Right cardiac atrium (tissue), 5 donors: ENCODE measurements around the gene SNX9. TPM values are rescaled to one million over a fixed set of nuclear protein-coding genes. Genes with fewer than 3 reads are reported as not detected.

Experiments used
- ATAC-seq, 2 donors: fragments of 200-7000 bp; cut with Tn5 transposase; one replicate each; pipeline versions ENCODE4 v1.8.0 to v1.9.1; 2020; ENCODE audit warnings: moderate library complexity in 2 of 2, mild to moderate bottlenecking in 1 of 2
- DNase-seq, 3 donors: peaks; one replicate each; pipeline ENCODE4 v3.0.0-alpha.2; 2020
- H3K27ac ChIP-seq: one replicate; pipeline ENCODE4 v1.5.1; 2013; ENCODE audit warnings: mild to moderate bottlenecking, low read length, control low read depth, moderate library complexity
- H3K27me3 ChIP-seq: one replicate; pipeline ENCODE4 v1.6.1; 2013; ENCODE audit not compliant: control insufficient read depth, insufficient read depth
- H3K4me1 ChIP-seq: one replicate; pipeline ENCODE4 v1.6.1; 2013; ENCODE audit warnings: low read length; ENCODE audit not compliant: control insufficient read depth, insufficient read depth
- H3K4me3 ChIP-seq: one replicate; pipeline ENCODE4 v1.5.1; 2013; ENCODE audit warnings: low read length, control low read depth
- H3K9me3 ChIP-seq: one replicate; pipeline ENCODE4 v1.6.1; 2013; ENCODE audit warnings: low read length; ENCODE audit not compliant: control insufficient read depth
- WGBS: extraction: QIAGEN DNeasy Blood & Tissue Kit; methylation state at CpG from one replicate; pipeline ENCODE4 v1.1.7; 2013; 5-methylcytosine and 5-hydroxymethylcytosine counted together
- intact Hi-C, 4 donors: fragments of 100-400 bp; cut with DNase I; formaldehyde crosslinking; loops; one replicate each; pipeline versions ENCODE4 v1.11.0 to v1.14.0; 2022 to 2023
- long read RNA-seq, 4 donors: library from polyadenylated mRNA; unstranded; transcript quantifications; one replicate each; pipeline ENCODE4 v2.0.0, GENCODE V29; 2020 to 2021
- polyA plus RNA-seq: library from polyadenylated mRNA; stranded (reverse); fragments of 200-250 nt; gene quantifications from one replicate; pipeline ENCODE4 v1.2.3, GENCODE V29; 2013
- total RNA-seq, 4 donors: library from RNA; stranded (reverse); fragmentation: NEBNext Ultra II Directional; extraction: Animal tissue kit (Norgen Biotek cat#: 25700); gene quantifications; one replicate each; pipeline ENCODE4 v1.2.1, GENCODE V29; 2021
- donor health status: healthy with polysubstance abuse.
- donor health status: DM: no; HTN: yes; CAD: no.
- donor health status: DM: no; HTN: no; CAD: no.
- donor health status: DM: no; HTN: yes; CAD: no; lungs with severe emphysema.
- donor health status: DM: yes; HTN: yes; CAD: no.

The SNX9 gene
- 10 to 100 TPM; 33.0 to 41.9 (median 38.7) TPM for total RNA-seq
- polyA plus RNA-seq = 24.1 TPM
- long read RNA-seq, donor 1, full-length matches to known transcripts = 120 of 170 reads
- long read RNA-seq, donor 1, partial matches to known transcripts = 17 of 170 reads
- long read RNA-seq, donor 1, other reads (novel, unspliced or antisense) = 33 of 170 reads
- long read RNA-seq, donor 2, full-length matches to known transcripts = 41 of 55 reads
- long read RNA-seq, donor 2, partial matches to known transcripts = 3 of 55 reads
- long read RNA-seq, donor 2, other reads (novel, unspliced or antisense) = 11 of 55 reads
- long read RNA-seq, donor 3, full-length matches to known transcripts = 46 of 78 reads
- long read RNA-seq, donor 3, partial matches to known transcripts = 18 of 78 reads
- long read RNA-seq, donor 3, other reads (novel, unspliced or antisense) = 14 of 78 reads
- long read RNA-seq, donor 4, full-length matches to known transcripts = 31 of 42 reads
- long read RNA-seq, donor 4, partial matches to known transcripts = 3 of 42 reads
- long read RNA-seq, donor 4, other reads (novel, unspliced or antisense) = 8 of 42 reads

DNA sequence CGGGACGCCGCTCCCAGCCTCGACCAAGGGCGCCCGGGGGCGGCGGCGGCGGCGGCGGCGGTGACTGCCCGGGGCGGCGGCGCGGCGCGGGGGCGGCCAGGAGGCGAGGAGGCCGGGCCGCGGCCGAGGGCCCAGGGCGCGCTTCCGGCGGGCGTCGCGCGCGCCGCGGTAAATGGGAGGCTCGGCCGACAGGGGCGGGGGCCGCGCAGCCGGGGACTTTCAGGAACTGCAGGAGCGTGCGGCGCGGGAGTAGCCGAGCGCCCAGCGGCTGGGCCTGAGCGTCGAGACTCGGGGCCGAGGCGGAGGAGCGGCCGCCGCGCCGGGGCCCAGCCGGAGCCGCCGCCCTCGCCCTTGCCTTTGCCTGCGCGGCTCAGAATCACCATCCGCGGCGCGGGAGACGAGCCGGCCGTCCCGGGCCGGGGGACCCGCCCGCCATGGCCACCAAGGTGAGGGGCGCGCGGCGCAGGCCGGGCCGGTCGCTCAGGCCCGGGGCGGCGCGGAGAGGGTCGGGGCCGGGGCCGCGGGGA, at the start of gene SNX9:
TSS of gene SNX9 (plus strand) at position 246 of the 527 bp plus-strand sequence. CDS start at position 435, 189 bp downstream.
- DNase-seq (peak; percentile 84 to 92 (median 92)), ATAC-seq (peak; percentile 93 to 95)
- intact Hi-C loops = no loop called here
- H3K4me3 ChIP-seq = peak within 1 kb of the TSS; percentile 90
- no peaks in the 10 kb centered on the region for H3K9me3 ChIP-seq
- no peaks in the 10 kb centered on the region for H3K4me1 ChIP-seq
- H3K27ac ChIP-seq = peak within 1 kb of the TSS; percentile 91
- WGBS = under 1% methylated on average over 92 of the region's 92 CpGs
- H3K27me3 ChIP-seq = no peaks in the 10 kb centered on the region

DNA sequence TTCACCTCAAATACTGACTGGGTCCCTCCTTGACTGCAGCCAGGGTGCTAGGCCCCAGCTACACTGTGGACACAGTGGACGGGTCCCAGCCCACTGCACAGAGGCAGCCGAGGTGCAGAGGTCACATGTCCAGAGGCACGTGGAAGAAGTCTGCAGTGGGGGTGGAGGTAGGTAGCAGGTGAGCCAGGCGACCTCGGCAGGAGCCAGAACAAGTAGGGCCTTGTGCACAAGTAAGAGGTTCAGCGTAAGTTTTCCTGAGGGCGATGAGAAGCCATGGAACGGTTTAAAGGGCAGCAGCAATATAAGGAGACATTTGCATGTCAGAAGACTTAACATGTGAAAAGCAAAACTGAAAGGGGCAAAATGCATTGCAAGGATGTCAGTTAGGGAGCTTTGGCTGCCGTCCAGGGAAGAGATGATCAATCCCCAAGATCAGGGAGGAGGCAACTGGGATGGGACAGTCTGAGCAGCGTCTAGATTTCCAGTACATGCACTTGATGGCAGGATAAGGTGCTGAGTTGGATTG, 49.7 kb upstream of the SNX9 start:
- WGBS = 75% methylated on average over 10 of the region's 10 CpGs
- H3K9me3 ChIP-seq = no peaks in the 10 kb centered on the region
- no peak for ATAC-seq

DNA sequence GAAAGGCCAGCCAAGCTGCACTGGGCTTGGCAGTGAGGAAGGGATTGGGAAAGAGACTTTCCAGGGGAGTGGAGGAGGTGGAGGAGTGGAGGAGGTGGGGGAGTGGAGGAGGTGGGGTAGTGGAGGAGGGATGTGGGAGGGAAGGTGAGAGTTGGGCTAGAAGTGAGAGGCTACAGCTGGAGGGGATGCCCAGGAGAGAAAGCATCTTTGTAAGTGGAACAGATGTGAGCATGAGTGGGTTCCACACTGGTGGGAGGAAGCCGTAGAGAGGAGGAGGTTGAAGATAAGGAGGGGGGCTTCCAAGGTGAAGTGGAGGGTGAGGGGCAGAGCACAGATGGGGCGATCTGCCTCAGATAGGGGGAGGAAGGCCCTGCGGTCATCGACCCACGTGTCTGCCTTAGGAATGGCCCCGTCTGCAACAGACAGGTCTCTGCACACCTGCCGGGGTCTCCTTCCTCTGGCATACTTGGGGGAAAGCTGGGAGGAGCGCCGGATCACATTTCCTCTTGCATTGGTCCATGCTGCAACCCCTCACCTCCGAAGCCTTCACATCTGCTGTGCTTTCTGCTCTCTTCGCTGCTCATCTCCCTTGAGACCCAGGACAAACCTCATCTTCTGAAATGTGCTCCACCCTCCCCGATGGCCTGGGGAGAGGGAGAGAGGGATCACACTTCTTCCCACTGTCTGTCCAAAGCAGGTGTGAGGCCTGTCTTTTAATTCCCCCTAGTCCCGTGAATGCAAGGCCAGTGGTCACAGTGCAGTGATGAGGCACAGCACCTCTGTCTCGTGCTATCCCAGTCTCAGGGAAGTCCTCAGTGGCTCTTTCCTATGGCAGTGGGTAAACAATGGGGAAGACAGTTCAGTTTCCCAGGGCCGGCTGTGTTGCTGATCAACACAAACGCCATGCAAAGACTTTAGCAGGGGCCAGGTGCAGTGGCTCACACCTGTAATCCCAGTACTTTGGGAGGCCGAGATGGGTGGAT, 48.6 kb upstream of the SNX9 start:
- Histone ChIP-seq H3K27ac (no peak overlapping the region), H3K27me3 (no peaks in the 10 kb centered on the region), H3K4me1 (no peaks in the 10 kb centered on the region), H3K4me3 (no peak overlapping the region), H3K9me3 (no peaks in the 10 kb centered on the region)
- ATAC-seq = peak; percentile 89 to 91
- no peak for DNase-seq
- WGBS = 75% methylated on average over 17 of the region's 17 CpGs
- intact Hi-C loops = no loop called here

More for the DNA sequence above, 49.7 kb upstream of the SNX9 start:
- no peaks in the 10 kb centered on the region for H3K27me3 ChIP-seq
- H3K4me1 ChIP-seq = no peaks in the 10 kb centered on the region
- DNase-seq = no peak
- no peak overlapping the region for H3K4me3 ChIP-seq
- intact Hi-C loops = no loop called here
- H3K27ac ChIP-seq = no peak overlapping the region

- DNase-seq (no peak), ATAC-seq (no peak)
- WGBS = 71% methylated on average over 3 of the region's 3 CpGs
- intact Hi-C loops = no loop called here
- Histone ChIP-seq H3K27ac (no peak overlapping the region), H3K4me3 (no peak overlapping the region), H3K4me1 (no peaks in the 10 kb centered on the region), H3K9me3 (no peaks in the 10 kb centered on the region), H3K27me3 (no peaks in the 10 kb centered on the region)
These were observed 47.7 kb upstream of the SNX9 start for GRCh38 chr6:157775376-157775775.

DNA sequence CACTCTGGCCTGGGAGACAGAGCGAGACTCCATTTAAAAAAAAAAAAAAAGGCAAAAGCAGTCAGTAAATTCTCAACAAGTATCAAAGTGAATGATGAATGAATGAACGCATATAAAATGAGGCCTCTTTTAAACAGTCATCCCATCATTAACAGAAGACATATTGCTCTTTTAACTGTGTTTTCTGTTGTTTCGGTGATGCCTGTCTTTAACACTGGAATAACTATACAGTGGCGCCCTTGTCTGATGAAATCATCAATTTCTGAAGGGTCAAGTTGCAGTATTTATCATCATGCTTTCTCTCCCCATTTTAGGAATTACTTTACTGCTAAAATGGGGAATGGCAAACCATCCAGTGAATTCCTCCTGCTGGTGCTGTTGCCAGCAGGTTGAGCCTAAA, 45.7 kb upstream of the SNX9 start:
- no peaks in the 10 kb centered on the region for H3K9me3 ChIP-seq
- intact Hi-C loops = no loop called here
- H3K27me3 ChIP-seq = no peaks in the 10 kb centered on the region
- ATAC-seq (no peak), DNase-seq (no peak)
- WGBS = 97% methylated on average over 4 of the region's 4 CpGs
- H3K4me1 ChIP-seq = no peaks in the 10 kb centered on the region
- H3K4me3 ChIP-seq = no peak overlapping the region
- H3K27ac ChIP-seq = no peak overlapping the region

DNA sequence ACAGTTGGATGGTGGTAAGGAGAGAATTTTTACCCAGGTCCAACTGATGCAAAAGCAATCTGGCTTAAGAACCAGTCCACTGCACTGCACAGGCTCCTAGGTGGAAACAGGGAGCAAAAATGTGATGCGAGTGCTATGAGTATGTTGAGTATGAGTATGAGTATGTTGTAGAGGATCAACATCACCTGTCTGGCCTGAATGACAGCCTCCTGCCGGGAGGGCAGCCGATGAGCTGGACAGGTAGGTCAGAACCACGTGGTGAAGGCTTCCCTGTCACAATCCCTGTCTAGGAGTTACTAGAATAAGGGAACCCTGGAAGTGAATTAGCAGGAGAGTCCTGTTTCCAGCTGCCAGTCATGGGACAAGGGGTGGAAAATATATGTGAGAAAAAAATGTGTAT, 44.3 kb upstream of the SNX9 start:
- Histone ChIP-seq H3K4me1 (no peaks in the 10 kb centered on the region), H3K27ac (no peak overlapping the region), H3K27me3 (no peaks in the 10 kb centered on the region), H3K4me3 (no peak overlapping the region), H3K9me3 (no peaks in the 10 kb centered on the region)
- ATAC-seq (no peak), DNase-seq (no peak)
- intact Hi-C loops = no loop called here
- WGBS = 90% methylated on average over 4 of the region's 4 CpGs

DNA sequence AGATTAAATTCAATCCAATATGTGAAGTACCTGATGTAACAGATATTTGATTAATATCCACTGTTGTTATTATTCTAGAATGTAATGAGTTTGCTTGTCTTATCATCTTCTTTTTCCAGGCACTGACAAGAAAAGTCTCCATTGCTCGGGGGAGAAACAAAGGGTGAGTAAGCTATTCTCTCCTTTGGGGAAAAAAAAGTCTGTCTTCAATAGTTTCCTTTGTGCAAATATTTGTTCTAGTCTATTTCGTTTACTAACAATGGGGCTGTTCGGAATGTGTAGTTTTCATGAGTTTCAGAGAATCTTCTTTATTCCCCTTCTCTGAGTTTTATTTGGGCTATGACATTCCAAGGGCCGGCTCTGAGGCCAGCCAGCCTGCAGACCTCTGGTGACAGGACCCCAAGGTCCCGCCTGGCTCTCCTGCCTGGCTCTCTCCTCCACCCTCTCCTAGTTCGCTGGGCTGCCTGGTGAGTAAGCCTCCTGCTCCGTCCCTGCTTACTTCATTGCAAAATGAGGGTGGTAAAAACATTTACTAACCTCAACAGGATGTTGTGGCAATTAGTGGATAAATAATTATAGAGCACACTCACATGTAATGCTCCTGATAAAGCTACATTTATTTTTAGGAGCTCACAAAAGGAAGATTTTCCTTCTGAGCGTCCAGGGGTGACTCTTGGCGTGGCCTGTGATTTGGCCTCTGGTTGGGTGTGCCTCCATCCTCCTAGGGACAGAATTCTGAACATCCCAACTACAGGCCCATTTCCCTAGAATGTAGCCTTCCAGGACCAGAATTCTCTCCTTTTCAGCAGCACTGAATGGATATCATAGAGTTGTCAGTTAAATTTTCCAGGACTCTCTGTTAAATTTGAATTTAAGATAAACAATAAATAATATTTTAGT, 43.1 kb upstream of the SNX9 start:
- peak in 1 of 2 donors; percentile 36 for ATAC-seq
- no peak overlapping the region for H3K27ac ChIP-seq
- 67% methylated on average over 9 of the region's 9 CpGs for WGBS

GRCh38 chr6:157785636-157786035, 37.4 kb upstream of the SNX9 start:
- intact Hi-C loops = no loop called here
- Histone ChIP-seq H3K4me1 (no peaks in the 10 kb centered on the region), H3K27me3 (no peaks in the 10 kb centered on the region), H3K4me3 (no peak overlapping the region), H3K9me3 (no peaks in the 10 kb centered on the region), H3K27ac (no peak overlapping the region)
- WGBS = 84% methylated on average over 1 of the region's 1 CpG
- DNase-seq = no peak
- no peak for ATAC-seq

More for the DNA sequence above, 43.1 kb upstream of the SNX9 start:
- Histone ChIP-seq H3K4me1 (no peaks in the 10 kb centered on the region), H3K9me3 (no peaks in the 10 kb centered on the region), H3K27me3 (no peaks in the 10 kb centered on the region), H3K4me3 (no peak overlapping the region)
- intact Hi-C loops = no loop called here
- no peak for DNase-seq

DNA sequence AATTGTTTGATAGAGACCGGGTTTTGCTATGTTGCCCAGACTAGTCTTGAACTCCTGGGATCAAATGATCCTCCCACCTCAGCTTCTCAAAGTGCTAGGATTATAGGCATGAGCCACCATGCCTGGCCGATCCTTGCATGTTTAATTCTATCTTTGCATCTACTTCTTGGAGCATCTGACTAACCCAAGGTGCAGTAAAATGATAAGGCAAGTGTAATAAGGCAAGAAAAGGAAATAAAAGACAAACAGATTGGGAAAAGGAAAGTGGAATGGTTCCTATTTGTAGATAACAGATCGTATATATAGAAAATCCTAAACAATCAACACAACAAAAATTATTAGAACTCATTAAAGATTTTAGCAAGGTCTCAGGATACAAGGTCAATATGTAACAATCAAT, 36.8 kb upstream of the SNX9 start:
- no peaks in the 10 kb centered on the region for H3K9me3 ChIP-seq
- ATAC-seq (no peak), DNase-seq (no peak)
- H3K27ac ChIP-seq = no peak overlapping the region
- H3K4me3 ChIP-seq = no peak overlapping the region
- no peaks in the 10 kb centered on the region for H3K4me1 ChIP-seq
- WGBS = 88% methylated on average over 3 of the region's 3 CpGs
- H3K27me3 ChIP-seq = no peaks in the 10 kb centered on the region
- intact Hi-C loops = no loop called here

- WGBS = 73% methylated on average over 1 of the region's 1 CpG
- Histone ChIP-seq H3K9me3 (no peaks in the 10 kb centered on the region), H3K4me1 (no peaks in the 10 kb centered on the region), H3K27me3 (no peaks in the 10 kb centered on the region), H3K4me3 (no peak overlapping the region), H3K27ac (no peak overlapping the region)
- intact Hi-C loops = no loop called here
- peak in 2 of 3 donors; percentile 40 to 71 for DNase-seq
- ATAC-seq = peak; percentile 51 to 80
These were observed 36.0 kb upstream of the SNX9 start for GRCh38 chr6:157787080-157787479.
